NCI-H226 (cell line): Measurements from ENCODE around the gene ICAM4.
"Not testable (repeated sequence)": the region's sequence is repeated elsewhere in the genome, so short reads cannot be mapped to it uniquely, and the experiment has no call there.

Experiments used
- DNase-seq: peaks from one replicate; pipeline ENCODE4 v3.0.0-alpha.2; 2015

ICAM4 gene

DNA sequence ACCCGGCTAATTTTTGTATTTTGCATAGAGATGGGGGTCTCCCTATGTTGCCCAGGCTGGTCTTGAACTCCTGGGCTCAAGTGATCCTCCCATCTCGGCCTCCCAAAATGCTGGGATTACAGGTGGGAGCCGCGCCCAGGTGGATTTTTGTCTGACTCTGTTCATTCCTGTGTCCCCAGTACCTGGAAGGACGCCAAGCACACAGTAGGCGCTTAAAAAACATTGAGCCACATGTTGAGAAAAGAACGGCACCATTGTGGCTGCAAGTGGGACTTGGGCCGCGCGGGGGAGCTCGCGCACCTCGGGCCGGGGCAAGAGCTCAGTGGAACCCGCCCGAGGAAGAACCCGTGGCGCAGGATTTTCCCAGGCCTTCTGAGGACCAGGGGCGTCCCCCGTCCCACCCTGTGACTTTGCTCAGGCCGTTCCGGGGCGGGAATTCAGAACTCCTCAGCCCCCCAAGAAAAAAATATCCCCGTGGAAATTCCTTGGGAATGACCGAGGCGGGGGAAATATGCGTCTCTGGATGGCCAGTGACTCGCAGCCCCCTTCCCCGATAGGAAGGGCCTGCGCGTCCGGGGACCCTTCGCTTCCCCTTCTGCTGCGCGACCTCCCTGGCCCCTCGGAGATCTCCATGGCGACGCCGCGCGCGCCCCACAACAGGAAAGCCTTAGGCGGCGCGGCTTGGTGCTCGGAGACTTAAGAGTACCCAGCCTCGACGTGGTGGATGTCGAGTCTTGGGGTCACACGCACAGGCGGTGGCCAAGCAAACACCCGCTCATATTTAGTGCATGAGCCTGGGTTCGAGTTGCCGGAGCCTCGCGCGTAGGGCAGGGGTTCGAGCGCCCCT lies 17.2 kb upstream of the ICAM4 start:
- DNase-seq, result peak; percentile 68

DNA sequence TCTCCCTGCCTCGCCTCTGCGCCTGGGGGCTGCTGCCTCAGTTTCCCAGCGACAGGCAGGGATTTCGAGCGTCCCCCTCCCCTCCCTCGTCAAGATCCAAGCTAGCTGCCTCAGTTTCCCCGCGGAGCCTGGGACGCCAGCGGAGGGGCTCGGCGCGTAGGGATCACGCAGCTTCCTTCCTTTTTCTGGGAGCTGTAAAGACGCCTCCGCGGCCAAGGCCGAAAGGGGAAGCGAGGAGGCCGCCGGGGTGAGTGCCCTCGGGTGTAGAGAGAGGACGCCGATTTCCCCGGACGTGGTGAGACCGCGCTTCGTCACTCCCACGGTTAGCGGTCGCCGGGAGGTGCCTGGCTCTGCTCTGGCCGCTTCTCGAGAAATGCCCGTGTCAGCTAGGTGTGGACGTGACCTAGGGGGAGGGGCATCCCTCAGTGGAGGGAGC lies 16.6 kb upstream of the ICAM4 start:
- peak; percentile 81 for DNase-seq

DNA sequence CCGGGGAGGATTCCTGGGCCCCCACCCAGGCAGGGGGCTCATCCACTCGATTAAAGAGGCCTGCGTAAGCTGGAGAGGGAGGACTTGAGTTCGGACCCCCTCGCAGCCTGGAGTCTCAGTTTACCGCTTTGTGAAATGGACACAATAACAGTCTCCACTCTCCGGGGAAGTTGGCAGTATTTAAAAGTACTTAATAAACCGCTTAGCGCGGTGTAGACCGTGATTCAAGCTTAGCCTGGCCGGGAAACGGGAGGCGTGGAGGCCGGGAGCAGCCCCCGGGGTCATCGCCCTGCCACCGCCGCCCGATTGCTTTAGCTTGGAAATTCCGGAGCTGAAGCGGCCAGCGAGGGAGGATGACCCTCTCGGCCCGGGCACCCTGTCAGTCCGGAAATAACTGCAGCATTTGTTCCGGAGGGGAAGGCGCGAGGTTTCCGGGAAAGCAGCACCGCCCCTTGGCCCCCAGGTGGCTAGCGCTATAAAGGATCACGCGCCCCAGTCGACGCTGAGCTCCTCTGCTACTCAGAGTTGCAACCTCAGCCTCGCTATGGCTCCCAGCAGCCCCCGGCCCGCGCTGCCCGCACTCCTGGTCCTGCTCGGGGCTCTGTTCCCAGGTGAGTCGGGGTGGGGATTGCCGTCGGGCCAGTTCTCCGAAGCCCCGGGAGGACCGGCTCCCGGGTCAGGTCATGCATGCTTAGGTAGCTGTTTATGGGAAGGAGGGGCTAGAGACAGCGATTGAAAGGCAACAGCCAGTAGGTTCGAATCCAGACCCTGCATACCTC lies 15.9 kb upstream of the ICAM4 start, which contains the start of gene ICAM1:
TSS of gene ICAM1 (plus strand) at position 505 of the 779 bp plus-strand sequence. CDS start at position 545, 40 bp downstream.
- DNase-seq, result peak; percentile 95

DNA sequence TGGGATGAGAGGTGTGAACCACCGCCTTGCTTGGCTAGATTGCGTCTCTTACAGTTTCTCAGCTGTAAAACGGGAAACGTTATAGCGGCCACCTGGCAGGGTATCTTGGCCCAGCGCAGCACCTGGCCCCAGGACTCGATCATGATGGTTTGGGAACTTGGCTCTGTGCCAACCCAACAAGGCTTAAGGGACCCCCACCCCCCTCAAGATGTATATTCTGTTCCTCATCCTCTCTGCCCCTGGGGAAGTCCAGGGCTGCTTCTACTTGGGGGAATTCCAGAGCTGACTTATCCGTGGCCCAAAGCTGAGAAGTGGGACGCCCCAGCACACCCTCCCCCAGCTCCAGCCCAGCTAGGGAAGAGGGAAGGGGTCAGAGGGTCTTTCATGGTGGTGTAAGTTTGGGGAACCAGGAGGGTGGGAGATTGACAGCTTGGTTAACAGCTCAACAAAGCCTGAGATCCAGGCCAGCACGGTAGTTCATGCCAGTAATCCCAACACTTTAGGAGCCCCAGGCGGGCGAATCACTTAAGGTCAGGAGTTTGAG lies 15.1 kb upstream of the ICAM4 start:
- peak; percentile 43 for DNase-seq

DNA sequence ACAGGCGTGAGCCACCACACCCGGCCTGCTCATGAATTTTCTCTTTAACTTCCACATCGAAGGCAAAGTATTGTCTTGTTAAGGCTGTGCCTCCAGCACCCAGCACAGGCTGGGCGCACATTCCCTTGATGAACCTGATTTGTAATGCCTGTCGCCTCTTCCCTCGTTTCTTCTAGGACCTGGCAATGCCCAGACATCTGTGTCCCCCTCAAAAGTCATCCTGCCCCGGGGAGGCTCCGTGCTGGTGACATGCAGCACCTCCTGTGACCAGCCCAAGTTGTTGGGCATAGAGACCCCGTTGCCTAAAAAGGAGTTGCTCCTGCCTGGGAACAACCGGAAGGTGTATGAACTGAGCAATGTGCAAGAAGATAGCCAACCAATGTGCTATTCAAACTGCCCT lies 12.2 kb upstream of the ICAM4 start:
- no peak for DNase-seq

DNA sequence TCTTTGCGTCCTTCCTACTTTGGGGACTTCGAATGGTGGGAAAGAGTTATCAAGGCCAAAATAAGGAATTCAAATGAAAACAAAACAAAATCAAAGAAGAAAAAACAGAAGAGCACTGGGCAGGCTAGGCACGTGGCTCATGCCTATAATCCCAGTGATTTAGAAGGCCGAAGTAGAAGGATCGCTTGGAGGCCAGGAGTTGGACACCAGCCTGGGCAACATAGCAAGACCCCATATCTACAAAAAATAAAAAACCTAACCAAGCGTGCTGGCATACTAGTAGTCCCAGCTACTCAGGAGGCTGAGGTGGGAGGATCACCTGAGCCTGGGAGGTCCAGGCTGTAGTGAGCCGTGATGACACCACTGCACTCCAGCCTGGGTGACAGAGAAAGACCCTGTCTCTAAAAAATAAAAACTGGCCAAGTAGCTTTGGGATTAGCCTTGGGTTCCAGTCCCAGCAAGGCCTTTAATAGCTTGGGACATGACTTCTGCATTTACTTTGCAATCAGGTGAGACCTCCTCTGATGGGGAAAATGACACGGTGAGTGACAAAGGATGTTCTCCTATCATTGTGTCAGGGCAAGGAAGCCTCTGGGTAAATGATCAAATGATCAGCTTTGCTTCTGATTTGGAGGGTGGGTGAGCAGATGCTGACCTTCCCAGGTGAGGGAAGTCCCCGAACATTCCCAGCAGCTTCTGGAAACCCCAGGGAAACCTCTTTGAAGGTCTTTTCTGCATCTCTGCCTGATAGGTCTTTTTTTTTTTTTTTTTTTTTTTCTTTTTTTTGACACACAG lies 8.8 kb upstream of the ICAM4 start:
- no peak for DNase-seq

DNA sequence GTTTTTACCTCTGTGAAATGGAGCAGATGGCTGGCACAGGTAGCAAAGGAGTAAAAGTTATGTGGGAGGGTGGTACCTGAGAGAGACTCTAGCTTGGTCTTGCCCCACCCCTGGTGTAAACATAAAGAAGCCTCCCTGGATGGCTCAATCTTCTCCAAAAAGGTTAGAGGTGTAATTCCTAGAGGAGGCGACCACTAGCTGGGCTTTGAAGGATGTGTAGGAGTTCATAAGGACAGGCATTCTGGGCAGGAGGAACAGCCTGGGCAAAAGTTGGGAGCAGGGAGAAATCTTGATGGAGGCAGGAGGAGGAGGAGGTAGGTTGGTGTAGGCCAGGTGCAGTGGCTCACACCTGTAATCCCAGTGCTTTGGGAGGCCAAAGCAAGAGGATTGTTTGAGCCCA lies 7.8 kb upstream of the ICAM4 start:
- no peak for DNase-seq

DNA sequence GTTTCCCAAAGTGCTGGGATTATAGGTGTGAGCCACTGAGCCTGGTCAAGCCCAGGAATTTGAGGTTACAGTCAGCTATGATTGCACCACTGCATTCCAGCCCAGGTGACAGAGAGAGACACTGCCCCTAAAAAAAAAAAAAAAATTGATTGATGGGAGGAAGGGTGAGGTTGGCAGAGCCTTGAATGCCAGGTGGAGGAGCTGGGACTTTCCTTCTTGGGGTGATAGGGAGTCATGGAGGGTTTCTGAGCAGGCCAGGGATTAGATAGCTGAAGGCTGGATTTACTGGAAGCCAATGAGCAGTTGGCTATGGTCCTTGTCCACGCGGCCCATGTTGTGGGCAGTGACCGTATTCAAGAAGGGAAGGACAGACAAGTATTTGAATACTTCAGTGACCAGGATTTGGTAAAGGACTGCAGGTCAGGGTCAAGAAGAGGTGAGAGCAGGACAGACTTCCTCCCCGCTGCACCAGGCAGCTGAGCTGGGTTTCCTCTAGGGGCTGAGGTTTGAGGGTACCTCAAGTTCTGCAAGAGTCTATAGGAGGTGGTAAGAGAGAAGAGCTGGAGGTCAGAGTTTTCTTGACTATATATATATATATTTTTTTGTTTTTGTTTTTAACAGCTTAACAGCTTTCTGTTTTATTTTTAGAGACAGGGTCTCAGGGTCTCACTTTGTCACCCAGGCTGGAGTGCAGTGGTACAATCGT lies 6.9 kb upstream of the ICAM4 start:
- DNase-seq, result no peak

DNA sequence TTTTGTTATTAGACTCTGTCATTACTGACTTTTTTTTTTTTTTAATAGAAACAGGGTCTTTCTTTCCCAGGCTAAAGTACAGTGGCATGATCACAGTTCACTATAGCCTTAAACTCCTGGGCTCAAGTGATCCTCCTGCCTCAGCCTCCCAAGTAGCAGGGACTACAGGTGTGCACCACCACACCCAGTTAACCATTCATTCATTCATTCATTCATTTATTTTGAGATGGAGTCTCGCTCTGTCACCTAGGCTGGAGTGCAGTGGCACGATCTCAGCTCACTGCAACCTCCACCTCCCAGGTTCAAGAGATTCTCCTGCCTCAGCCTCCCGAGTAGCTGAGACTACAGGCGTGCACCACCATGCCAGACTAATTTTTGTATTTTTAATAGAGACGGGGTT lies 4.7 kb upstream of the ICAM4 start:
- not testable (repeated sequence) for DNase-seq

DNA sequence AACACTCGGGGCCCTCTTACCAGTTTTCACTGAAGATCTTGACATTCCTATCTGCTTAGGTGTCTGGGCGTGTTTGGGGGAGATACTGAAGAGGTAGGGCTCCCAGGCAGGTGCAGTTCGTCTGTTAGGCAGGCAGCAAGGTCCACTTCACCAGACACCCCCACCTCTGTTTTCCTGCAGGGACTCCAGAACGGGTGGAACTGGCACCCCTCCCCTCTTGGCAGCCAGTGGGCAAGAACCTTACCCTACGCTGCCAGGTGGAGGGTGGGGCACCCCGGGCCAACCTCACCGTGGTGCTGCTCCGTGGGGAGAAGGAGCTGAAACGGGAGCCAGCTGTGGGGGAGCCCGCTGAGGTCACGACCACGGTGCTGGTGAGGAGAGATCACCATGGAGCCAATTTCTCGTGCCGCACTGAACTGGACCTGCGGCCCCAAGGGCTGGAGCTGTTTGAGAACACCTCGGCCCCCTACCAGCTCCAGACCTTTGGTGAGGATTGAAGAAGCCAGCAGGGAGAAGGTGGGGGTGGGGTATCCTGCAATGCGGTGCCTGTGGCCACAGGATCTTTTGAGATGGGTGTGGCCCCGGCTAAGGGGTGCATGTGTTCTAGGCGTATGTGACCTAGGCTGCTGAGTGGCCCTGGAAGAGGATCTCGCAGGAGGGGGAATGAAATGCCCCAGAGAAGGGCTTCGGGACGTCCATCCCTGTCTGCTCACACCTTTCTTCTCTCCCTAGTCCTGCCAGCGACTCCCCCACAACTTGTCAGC lies 3.3 kb upstream of the ICAM4 start:
- DNase-seq, result peak; percentile 44

DNA sequence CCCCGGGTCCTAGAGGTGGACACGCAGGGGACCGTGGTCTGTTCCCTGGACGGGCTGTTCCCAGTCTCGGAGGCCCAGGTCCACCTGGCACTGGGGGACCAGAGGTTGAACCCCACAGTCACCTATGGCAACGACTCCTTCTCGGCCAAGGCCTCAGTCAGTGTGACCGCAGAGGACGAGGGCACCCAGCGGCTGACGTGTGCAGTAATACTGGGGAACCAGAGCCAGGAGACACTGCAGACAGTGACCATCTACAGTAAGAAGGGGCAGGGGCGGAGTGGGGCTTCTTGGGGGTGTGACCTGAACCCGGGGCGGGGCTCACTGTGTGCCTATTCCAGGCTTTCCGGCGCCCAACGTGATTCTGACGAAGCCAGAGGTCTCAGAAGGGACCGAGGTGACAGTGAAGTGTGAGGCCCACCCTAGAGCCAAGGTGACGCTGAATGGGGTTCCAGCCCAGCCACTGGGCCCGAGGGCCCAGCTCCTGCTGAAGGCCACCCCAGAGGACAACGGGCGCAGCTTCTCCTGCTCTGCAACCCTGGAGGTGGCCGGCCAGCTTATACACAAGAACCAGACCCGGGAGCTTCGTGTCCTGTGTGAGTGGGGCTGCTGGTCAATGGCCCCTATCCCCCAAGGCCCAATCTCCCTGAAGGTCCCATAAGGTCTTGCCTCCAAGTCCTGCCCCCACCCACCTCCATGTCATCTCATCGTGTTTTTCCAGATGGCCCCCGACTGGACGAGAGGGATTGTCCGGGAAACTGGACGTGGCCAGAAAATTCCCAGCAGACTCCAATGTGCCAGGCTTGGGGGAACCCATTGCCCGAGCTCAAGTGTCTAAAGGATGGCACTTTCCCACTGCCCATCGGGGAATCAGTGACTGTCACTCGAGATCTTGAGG lies 2.4 kb upstream of the ICAM4 start:
- DNase-seq, result no peak

DNA sequence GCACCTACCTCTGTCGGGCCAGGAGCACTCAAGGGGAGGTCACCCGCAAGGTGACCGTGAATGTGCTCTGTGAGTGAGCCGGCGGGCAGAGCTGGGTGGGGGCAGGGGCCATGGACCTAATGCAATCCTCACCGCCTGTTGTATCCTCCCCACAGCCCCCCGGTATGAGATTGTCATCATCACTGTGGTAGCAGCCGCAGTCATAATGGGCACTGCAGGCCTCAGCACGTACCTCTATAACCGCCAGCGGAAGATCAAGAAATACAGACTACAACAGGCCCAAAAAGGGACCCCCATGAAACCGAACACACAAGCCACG lies 1.8 kb upstream of the ICAM4 start:
- DNase-seq, result no peak

DNA sequence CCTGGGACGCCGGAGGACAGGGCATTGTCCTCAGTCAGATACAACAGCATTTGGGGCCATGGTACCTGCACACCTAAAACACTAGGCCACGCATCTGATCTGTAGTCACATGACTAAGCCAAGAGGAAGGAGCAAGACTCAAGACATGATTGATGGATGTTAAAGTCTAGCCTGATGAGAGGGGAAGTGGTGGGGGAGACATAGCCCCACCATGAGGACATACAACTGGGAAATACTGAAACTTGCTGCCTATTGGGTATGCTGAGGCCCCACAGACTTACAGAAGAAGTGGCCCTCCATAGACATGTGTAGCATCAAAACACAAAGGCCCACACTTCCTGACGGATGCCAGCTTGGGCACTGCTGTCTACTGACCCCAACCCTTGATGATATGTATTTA lies 1.4 kb upstream of the ICAM4 start:
- DNase-seq, result no peak

DNA sequence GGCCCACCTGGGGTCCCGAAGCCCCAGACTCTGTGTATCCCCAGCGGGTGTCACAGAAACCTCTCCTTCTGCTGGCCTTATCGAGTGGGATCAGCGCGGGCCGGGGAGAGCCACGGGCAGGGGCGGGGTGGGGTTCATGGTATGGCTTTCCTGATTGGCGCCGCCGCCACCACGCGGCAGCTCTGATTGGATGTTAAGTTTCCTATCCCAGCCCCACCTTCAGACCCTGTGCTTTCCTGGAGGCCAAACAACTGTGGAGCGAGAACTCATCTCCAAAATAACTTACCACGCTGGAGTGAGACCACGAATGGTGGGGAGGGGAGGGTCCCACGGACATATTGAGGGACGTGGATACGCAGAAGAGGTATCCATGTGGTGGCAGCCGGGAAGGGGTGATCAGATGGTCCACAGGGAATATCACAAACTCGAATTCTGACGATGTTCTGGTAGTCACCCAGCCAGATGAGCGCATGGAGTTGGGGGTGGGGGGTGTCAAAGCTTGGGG lies 2.0 kb downstream of the ICAM4 start:
- peak; percentile 65 for DNase-seq

DNA sequence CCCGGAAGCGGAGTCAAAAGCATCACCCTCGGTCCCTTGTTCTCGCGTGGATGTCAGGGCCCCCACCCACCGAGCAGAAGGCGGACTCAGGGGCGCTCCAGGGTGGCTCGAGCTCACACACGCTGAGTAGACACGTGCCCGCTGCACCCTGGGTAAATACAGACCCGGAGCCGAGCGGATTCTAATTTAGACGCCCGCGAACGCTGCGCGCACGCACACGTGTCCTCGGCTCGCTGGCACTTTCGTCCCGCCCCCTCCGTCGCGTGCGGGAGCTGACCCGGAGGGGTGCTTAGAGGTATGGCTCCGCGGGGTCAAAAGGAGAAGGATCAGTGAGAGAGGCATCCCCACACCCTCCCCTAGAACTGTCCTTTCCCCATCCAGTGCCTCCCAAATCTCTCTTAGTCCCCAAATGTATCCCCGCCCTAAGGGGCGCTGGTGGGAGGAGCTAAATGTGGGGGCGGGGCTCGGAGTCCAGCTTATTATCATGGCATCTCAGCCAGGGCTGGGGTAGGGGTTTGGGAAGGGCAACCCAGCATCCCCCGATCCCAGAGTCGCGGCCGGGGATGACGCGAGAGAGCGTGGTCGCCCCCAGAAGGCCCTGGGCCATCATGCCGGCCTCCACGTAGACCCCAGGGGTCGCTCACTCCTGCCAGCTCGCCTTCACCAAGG lies 2.5 kb downstream of the ICAM4 start:
- DNase-seq, result peak; percentile 75

DNA sequence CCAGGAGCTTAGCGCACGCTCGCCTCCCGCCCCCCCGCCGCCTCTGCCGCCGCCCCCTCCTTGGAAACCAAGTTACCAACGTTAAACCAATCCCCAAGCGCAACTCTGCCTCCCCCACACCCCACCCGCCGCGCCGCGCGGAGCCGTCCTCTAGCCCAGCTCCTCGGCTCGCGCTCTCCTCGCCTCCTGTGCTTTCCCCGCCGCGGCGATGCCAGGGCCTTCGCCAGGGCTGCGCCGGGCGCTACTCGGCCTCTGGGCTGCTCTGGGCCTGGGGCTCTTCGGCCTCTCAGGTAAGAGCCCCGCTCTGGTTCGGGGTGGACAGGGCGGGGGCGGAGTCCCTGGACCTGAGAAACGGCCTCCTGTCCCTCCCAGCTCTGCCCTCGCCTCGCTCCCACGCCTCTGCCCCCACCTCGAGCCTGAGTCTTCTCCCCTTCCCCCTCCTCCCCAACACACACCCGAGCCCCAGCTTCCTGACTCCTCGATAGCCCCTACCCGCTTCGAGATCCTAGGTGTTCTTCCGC lies 3.1 kb downstream of the ICAM4 start, which contains the start of gene ICAM5:
TSS of gene ICAM5 (plus strand) at position 117 of the 521 bp plus-strand sequence. CDS start at position 209, 92 bp downstream.
- peak; percentile 56 for DNase-seq

DNA sequence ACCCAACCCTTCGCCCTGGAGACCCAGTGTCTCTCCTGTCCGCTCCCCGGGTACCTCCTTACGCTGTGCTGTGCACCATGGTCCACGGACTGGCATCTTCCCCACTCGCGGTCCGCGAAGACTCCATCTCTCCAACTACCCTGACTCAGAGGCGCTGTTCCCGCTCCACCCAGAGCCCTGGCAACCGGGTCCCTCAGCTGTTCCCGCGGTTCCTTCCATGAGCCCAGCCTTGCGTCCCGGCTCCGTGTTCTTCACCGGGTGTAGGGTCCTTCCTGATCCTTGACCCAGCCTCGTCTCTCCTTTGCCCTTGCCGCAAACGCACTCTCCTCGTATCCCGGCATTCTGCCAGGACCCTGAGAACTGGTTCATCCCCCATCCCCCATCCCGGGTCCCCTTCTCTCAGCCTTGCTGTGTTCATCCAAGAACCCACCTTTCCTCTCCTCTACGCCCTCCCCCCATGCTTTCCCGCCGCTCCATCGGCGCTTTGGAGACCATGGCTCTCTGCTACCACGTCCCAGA lies 3.7 kb downstream of the ICAM4 start:
- DNase-seq, result no peak

DNA sequence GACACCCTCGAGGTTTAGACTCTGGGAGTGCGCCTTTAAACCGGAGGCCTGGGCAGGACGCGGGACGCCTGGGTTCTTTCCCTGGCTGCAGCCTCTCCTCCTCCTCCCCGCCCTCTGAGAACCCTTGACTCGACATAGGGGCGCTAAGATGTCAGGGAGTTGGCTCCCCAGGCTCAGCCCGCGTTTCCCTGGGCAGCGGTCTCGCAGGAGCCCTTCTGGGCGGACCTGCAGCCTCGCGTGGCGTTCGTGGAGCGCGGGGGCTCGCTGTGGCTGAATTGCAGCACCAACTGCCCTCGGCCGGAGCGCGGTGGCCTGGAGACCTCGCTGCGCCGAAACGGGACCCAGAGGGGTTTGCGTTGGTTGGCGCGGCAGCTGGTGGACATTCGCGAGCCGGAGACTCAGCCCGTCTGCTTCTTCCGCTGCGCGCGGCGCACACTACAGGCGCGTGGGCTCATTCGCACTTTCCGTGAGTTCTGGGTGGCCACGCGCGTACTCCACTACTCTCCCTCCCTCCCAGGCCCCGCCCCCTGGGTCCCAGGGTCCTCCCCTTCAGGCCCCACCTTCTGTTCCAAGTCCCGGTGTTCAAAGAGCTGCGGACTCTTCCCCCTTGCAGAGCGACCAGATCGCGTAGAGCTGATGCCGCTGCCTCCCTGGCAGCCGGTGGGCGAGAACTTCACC lies 4.3 kb downstream of the ICAM4 start:
- peak; percentile 57 for DNase-seq
